Neuronal stem cell (in vitro differentiated cells): ENCODE measurements around the gene CASP10.

Experiments
- DNase-seq: peaks from one replicate; pipeline ENCODE4 v3.0.0-alpha.2; 2013; ENCODE audit warnings: low spot score
- H2AFZ ChIP-seq: one replicate; pipeline ENCODE4 v1.6.1; 2013; ENCODE audit warnings: mild to moderate bottlenecking, low read length, inconsistent platforms
- H2AK5ac ChIP-seq: 2 replicates; pipeline ENCODE4 v1.6.1; 2013; ENCODE audit warnings: low read depth, mild to moderate bottlenecking, inconsistent platforms, low read length, moderate library complexity, mixed read lengths
- H2BK120ac ChIP-seq: 2 replicates; pipeline ENCODE4 v1.6.1; 2013; ENCODE audit warnings: low read depth, mild to moderate bottlenecking, inconsistent platforms, low read length, moderate library complexity, mixed read lengths
- H2BK12ac ChIP-seq: one replicate; pipeline ENCODE4 v1.6.1; 2013; ENCODE audit warnings: low read length, inconsistent platforms
- H2BK15ac ChIP-seq: 2 replicates; pipeline ENCODE4 v1.6.1; 2013; ENCODE audit warnings: mild to moderate bottlenecking, low read length, inconsistent platforms, mixed read lengths
- H2BK5ac ChIP-seq: one replicate; pipeline ENCODE4 v1.6.1; 2013; ENCODE audit warnings: inconsistent platforms, mild to moderate bottlenecking, low read length, moderate library complexity
- H3K14ac ChIP-seq: one replicate; pipeline ENCODE4 v1.6.1; 2013; ENCODE audit warnings: low read length, inconsistent platforms
- H3K18ac ChIP-seq: 2 replicates; pipeline ENCODE4 v1.6.1; 2013; ENCODE audit warnings: low read length, inconsistent platforms
- H3K23ac ChIP-seq: 2 replicates; pipeline ENCODE4 v1.6.1; 2013; ENCODE audit warnings: low read depth, mild to moderate bottlenecking, mixed read lengths, low read length, inconsistent platforms; ENCODE audit not compliant: poor library complexity
- H3K27ac ChIP-seq: replicated peaks from 3 replicates; pipeline ENCODE4 v1.5.1; 2013; ENCODE audit warnings: low read length, inconsistent platforms
- H3K27me3 ChIP-seq, 3 experiments: 2 replicates each; pipeline ENCODE4 v1.6.1; 2013; ENCODE audit warnings: low read length in 3 of 3, mild to moderate bottlenecking in 2 of 3, inconsistent platforms in 1 of 3, low read depth in 1 of 3, mixed read lengths in 1 of 3, moderate library complexity in 1 of 3; ENCODE audit not compliant: control insufficient read depth in 3 of 3, insufficient read depth in 3 of 3
- H3K36me3 ChIP-seq, 2 donors: replicated peaks in 1 of 2; 2 replicates each; pipeline ENCODE4 v1.6.1; 2013; ENCODE audit warnings: low read length in 2 of 2; ENCODE audit not compliant: control insufficient read depth in 2 of 2, insufficient read depth in 2 of 2
- H3K4ac ChIP-seq: 2 replicates; pipeline ENCODE4 v1.6.1; 2013; ENCODE audit warnings: inconsistent platforms, mild to moderate bottlenecking, low read length, moderate library complexity
- H3K4me1 ChIP-seq, 2 donors: 1 replicate in 1 of 2; 2 replicates in 1 of 2; pipeline ENCODE4 v1.6.1; 2013; ENCODE audit warnings: low read length in 2 of 2, low read depth in 1 of 2; ENCODE audit not compliant: control insufficient read depth in 2 of 2, insufficient read depth in 1 of 2
- H3K4me2 ChIP-seq: one replicate; pipeline ENCODE4 v1.6.1; 2013; ENCODE audit warnings: mild to moderate bottlenecking, low read length, inconsistent platforms; ENCODE audit not compliant: insufficient read depth, poor library complexity, severe bottlenecking
- H3K4me3 ChIP-seq, 2 donors: 2 replicates each; pipeline ENCODE4 v1.5.1; 2013; ENCODE audit warnings: low read length in 2 of 2, mild to moderate bottlenecking in 2 of 2, inconsistent platforms in 1 of 2, moderate library complexity in 1 of 2
- H3K79me1 ChIP-seq: one replicate; pipeline ENCODE4 v1.6.1; 2013; ENCODE audit warnings: low read depth, mild to moderate bottlenecking, inconsistent platforms, low read length, moderate library complexity
- H3K9ac ChIP-seq: one replicate; pipeline ENCODE4 v1.6.1; 2013; ENCODE audit warnings: mild to moderate bottlenecking, low read depth, low read length, inconsistent platforms; ENCODE audit not compliant: poor library complexity
- H3K9me3 ChIP-seq, 2 donors: replicated peaks in 1 of 2; 2 replicates each; pipeline versions ENCODE3 to v1.6.1; 2013; ENCODE audit warnings: low read length in 2 of 2, mild to moderate bottlenecking in 2 of 2, inconsistent platforms in 1 of 2, low read depth in 1 of 2, mixed read lengths in 1 of 2, moderate library complexity in 1 of 2; ENCODE audit not compliant: control insufficient read depth in 2 of 2, insufficient read depth in 1 of 2
- H4K8ac ChIP-seq: one replicate; pipeline ENCODE4 v1.6.1; 2013; ENCODE audit warnings: low read depth, mild to moderate bottlenecking, inconsistent platforms, low read length, moderate library complexity
- H4K91ac ChIP-seq: one replicate; pipeline ENCODE4 v1.6.1; 2013; ENCODE audit warnings: low read length, low read depth, mild to moderate bottlenecking, inconsistent platforms; ENCODE audit not compliant: poor library complexity
- WGBS, 2 donors: extraction: QIAGEN DNeasy Blood & Tissue Kit; methylation state at CpG; one replicate each; pipeline ENCODE4 v1.1.7; 2013; ENCODE audit warnings: missing lambda C conversion rate in 2 of 2, mixed read lengths in 1 of 2; ENCODE audit not compliant: insufficient read length in 2 of 2, insufficient replicate concordance in 1 of 2; ENCODE audit errors: extremely low coverage in 2 of 2; 5-methylcytosine and 5-hydroxymethylcytosine counted together

Gene CASP10

DNA sequence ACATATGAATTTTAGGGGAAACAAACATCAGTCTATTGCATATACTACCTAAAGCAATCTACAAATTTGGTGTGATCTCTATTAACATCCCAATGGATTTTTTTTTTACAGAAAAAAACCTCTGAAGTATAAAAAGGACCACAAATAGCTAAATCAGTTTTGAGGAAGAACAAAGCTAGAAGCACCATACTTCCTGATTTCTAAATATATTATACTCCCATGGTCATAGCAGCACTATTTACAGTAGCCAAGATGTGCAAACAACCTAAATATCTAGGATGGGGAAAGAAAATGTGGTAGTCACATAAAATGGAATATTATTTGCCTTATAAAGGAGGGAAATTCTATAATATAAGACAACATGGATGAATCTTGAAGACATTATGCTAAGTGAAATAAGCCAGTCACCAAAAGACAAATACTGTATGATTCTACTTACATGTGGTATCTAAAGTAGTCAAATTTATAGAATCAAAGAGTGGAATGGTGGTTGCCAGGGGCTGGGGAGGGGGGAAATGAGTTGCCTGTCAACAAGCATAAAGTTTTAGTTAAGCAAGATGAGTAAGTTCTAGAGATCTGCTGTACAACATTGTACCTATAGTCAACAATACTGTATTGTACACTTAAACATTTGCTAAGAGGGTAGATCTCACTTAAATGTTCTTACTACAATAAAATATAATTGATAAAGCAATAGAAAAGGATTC is 59.8 kb downstream of the CASP10 start:
- Histone ChIP-seq H2BK12ac (no peak overlapping the region), H3K18ac (no peak overlapping the region), H3K36me3 (no peaks in the 10 kb centered on the region), H3K9ac (no peak overlapping the region), H4K91ac (no peak overlapping the region), H3K4me1 (no peaks in the 10 kb centered on the region), H3K4me2 (no peak overlapping the region), H3K9me3 (peaks cover 0 to 3% of the 10 kb centered on the region in 2 donors), H3K27me3 (no peaks in the 10 kb centered on the region), H2AFZ (no peak overlapping the region), H2BK15ac (no peak overlapping the region), H3K4me3 (no peak overlapping the region), H4K8ac (no peak overlapping the region), H2BK120ac (no peak overlapping the region), H2AK5ac (no peak overlapping the region), H3K4ac (no peak overlapping the region), H3K27ac (no peak overlapping the region), H3K23ac (no peak overlapping the region), H3K14ac (no peak overlapping the region), H2BK5ac (no peak overlapping the region), H3K79me1 (no peaks in the 10 kb centered on the region)
- DNase-seq: no peak

DNA sequence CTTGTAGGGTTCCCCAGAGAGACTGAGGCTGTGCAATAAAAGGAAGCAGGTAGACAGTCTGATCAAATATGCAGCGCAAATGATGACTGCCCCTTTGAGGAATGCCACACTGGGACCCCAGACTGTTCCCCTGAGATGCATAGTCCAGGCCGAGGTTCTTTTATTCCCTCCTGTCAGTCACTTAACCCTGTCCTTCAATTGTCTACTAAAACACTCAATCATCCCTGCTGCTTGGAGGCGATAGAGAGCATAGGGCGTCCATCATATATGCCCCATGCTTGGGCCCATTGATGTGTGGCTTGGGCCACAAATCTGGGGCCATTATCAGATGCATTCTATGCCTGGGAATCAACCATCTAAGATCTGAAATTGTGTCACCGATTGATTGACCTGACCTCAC is 61.9 kb downstream of the CASP10 start:
- Histone ChIP-seq H4K91ac (no peak overlapping the region), H3K4me2 (no peak overlapping the region), H3K18ac (no peak overlapping the region), H3K4ac (no peak overlapping the region), H3K9me3 (peaks cover 0 to under 1% of the 10 kb centered on the region in 2 donors), H2BK12ac (no peak overlapping the region), H3K4me3 (no peak overlapping the region), H3K79me1 (no peaks in the 10 kb centered on the region), H3K14ac (no peak overlapping the region), H2BK5ac (no peak overlapping the region), H3K23ac (no peak overlapping the region), H2BK120ac (no peak overlapping the region), H4K8ac (no peak overlapping the region), H3K9ac (no peak overlapping the region), H3K27ac (no peak overlapping the region), H2AFZ (no peak overlapping the region), H2AK5ac (no peak overlapping the region), H2BK15ac (no peak overlapping the region), H3K27me3 (peaks cover 0 to 2% (median 0%) of the 10 kb centered on the region in 3 experiments), H3K36me3 (no peaks in the 10 kb centered on the region), H3K4me1 (no peaks in the 10 kb centered on the region)
- DNase-seq: no peak
- no CpG with 5 or more reads among the region's 5 CpGs for WGBS, 2 donors

DNA sequence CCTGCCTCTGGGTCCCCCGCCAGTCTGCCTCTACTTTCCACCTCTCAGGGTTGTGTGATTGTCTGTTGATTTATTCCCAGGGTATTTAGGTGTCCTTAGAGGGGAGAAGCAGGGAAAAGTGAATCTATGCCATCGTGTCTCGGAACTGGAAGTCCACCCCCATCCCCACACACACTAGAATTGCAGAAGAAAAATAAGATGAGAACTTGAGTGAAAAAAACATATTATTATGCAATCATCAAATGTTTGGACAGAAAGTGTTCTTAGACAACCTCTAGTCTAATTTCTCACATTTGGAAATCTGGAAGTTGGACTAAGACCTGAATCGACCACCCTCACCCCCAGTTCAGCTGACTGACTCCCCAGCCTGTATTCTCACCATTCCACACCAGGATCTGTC is 63.3 kb downstream of the CASP10 start:
- Histone ChIP-seq H3K27ac (no peak overlapping the region), H3K18ac (no peak overlapping the region), H3K9me3 (no peaks in the 10 kb centered on the region), H3K9ac (no peak overlapping the region), H2AK5ac (no peak overlapping the region), H2AFZ (no peak overlapping the region), H3K4me2 (no peak overlapping the region), H3K23ac (no peak overlapping the region), H2BK120ac (no peak overlapping the region), H2BK5ac (no peak overlapping the region), H3K14ac (no peak overlapping the region), H4K91ac (no peak overlapping the region), H4K8ac (no peak overlapping the region), H3K4me3 (no peak overlapping the region), H3K79me1 (no peaks in the 10 kb centered on the region), H2BK12ac (no peak overlapping the region), H3K36me3 (no peaks in the 10 kb centered on the region), H3K27me3 (peaks cover 0 to 2% (median 0%) of the 10 kb centered on the region in 3 experiments), H3K4me1 (no peaks in the 10 kb centered on the region), H3K4ac (no peak overlapping the region), H2BK15ac (no peak overlapping the region)
- no CpG with 5 or more reads among the region's 4 CpGs for WGBS, 2 donors
- DNase-seq: no peak

- Histone ChIP-seq H3K27ac (no peak overlapping the region), H3K4ac (no peak overlapping the region), H4K91ac (no peak overlapping the region), H3K14ac (no peak overlapping the region), H3K27me3 (peaks cover 0 to 2% (median 0%) of the 10 kb centered on the region in 3 experiments), H3K36me3 (no peaks in the 10 kb centered on the region), H2BK12ac (no peak overlapping the region), H3K4me3 (no peak overlapping the region), H2AK5ac (no peak overlapping the region), H3K9me3 (no peaks in the 10 kb centered on the region), H2BK15ac (no peak overlapping the region), H2AFZ (no peak overlapping the region), H2BK5ac (no peak overlapping the region), H3K23ac (no peak overlapping the region), H3K18ac (no peak overlapping the region), H3K4me1 (no peaks in the 10 kb centered on the region), H3K9ac (no peak overlapping the region), H2BK120ac (no peak overlapping the region), H3K79me1 (no peaks in the 10 kb centered on the region), H4K8ac (no peak overlapping the region), H3K4me2 (no peak overlapping the region)
- WGBS, 2 donors: no CpG with 5 or more reads among the region's 6 CpGs
- DNase-seq: no peak
These were observed 65.4 kb downstream of the CASP10 start for GRCh38 chr2:201248288-201248844.
